AG04450 (cell line): ENCODE results near the gene TMEFF1. TPM values are rescaled to one million over a fixed set of nuclear protein-coding genes. Genes with fewer than 3 reads are reported as not detected.

ENCODE experiments used
- CTCF ChIA-PET: fragments of 300-600, 350-600 bp; formaldehyde crosslinking; extraction: SDS; loops from one replicate; lab custom pipeline; 2022; ENCODE audit warnings: antibody characterized with exemption, inconsistent platforms; lab: Charles Lee
- POLR2A ChIA-PET: fragments of 350-600 bp; formaldehyde crosslinking; extraction: SDS; loops from one replicate; lab custom pipeline; 2021; ENCODE audit warnings: antibody characterized with exemption, inconsistent platforms; lab: Yijun Ruan, JAX
- DNase-seq: peaks from one replicate; pipeline ENCODE4 v3.0.0-alpha.2; 2011; ENCODE audit warnings: low read depth, low spot score
- H3K27ac ChIP-seq: one replicate; pipeline ENCODE4 v1.5.1; 2012; ENCODE audit warnings: low read depth, low read length, control low read depth
- H3K27me3 ChIP-seq: one replicate; pipeline ENCODE4 v1.6.0; 2012; ENCODE audit warnings: low read length; ENCODE audit not compliant: control insufficient read depth, insufficient read depth
- H3K4me3 ChIP-seq: 2 replicates; pipeline ENCODE4 v1.5.1; 2011; ENCODE audit warnings: mild to moderate bottlenecking, low read depth, low read length, control low read depth
- H3K9me3 ChIP-seq: 2 replicates; pipeline ENCODE4 v1.5.1; 2012; ENCODE audit warnings: low read length; ENCODE audit not compliant: control insufficient read depth, insufficient read depth
- polyA plus RNA-seq: library from polyadenylated mRNA; depleted of rRNA; stranded (reverse); fragments of >200 nt; gene quantifications from 2 replicates; pipeline ENCODE4 v1.2.3, GENCODE V29; 2011
- TF ChIP-seq, protein P1 (sequence below): IDR thresholded peaks from 2 replicates; pipeline ENCODE4 v1.5.1; 2011; ENCODE audit warnings: low read depth, low read length, control low read depth, inconsistent platforms

The TMEFF1 gene
- polyA plus RNA-seq, 1 experiment: 0.45 TPM

GRCh38 chr9:100575765-100576386 lies 102.9 kb downstream of the TMEFF1 start:
- no peak overlapping the region for H3K27ac ChIP-seq
- CTCF ChIA-PET: interaction anchor here (4.1 kb wide), 1 partner anchor 25 kb away, joined by 22 read pairs; no protein-coding TSS in a partner anchor
- no peak for DNase-seq

GRCh38 chr9:100577776-100578448 lies 105.0 kb downstream of the TMEFF1 start, which contains the start of gene CAVIN4:
TSS of gene CAVIN4 (plus strand) at chr9:100578079. CDS start at chr9:100578144, 65 bp downstream.
- Histone ChIP-seq H3K9me3 (no peaks in the 10 kb centered on the region), H3K4me3 (no peak within 1 kb of the TSS), H3K27ac (no peak within 1 kb of the TSS), H3K27me3 (no peaks in the 10 kb centered on the region)
- ChIA-PET POLR2A (no interaction called here), CTCF (interaction anchor here (0.6 to 4.1 kb wide), 3 partner anchors 18 to 265 kb away, joined by 4 to 22 read pairs (median 6); no protein-coding TSS in a partner anchor)
- TF ChIP-seq, protein P1, sequence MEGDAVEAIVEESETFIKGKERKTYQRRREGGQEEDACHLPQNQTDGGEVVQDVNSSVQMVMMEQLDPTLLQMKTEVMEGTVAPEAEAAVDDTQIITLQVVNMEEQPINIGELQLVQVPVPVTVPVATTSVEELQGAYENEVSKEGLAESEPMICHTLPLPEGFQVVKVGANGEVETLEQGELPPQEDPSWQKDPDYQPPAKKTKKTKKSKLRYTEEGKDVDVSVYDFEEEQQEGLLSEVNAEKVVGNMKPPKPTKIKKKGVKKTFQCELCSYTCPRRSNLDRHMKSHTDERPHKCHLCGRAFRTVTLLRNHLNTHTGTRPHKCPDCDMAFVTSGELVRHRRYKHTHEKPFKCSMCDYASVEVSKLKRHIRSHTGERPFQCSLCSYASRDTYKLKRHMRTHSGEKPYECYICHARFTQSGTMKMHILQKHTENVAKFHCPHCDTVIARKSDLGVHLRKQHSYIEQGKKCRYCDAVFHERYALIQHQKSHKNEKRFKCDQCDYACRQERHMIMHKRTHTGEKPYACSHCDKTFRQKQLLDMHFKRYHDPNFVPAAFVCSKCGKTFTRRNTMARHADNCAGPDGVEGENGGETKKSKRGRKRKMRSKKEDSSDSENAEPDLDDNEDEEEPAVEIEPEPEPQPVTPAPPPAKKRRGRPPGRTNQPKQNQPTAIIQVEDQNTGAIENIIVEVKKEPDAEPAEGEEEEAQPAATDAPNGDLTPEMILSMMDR: no peak
- no peak for DNase-seq

More at GRCh38 chr9:100575765-100576386, 102.9 kb downstream of the TMEFF1 start:
- Histone ChIP-seq H3K9me3 (no peaks in the 10 kb centered on the region), H3K27me3 (no peaks in the 10 kb centered on the region), H3K4me3 (no peak overlapping the region)
- POLR2A ChIA-PET: no interaction called here
- TF ChIP-seq, protein P1: no peak

GRCh38 chr9:100578610-100579009 lies 105.7 kb downstream of the TMEFF1 start:
- DNase-seq: no peak
- Histone ChIP-seq H3K27ac (no peak overlapping the region), H3K27me3 (no peaks in the 10 kb centered on the region), H3K9me3 (no peaks in the 10 kb centered on the region), H3K4me3 (no peak overlapping the region)
- ChIA-PET CTCF (interaction anchor here (0.6 to 4.1 kb wide), 2 partner anchors 23 to 266 kb away, joined by 6 to 22 read pairs; no protein-coding TSS in a partner anchor), POLR2A (no interaction called here)
- TF ChIP-seq, protein P1: no peak

DNA sequence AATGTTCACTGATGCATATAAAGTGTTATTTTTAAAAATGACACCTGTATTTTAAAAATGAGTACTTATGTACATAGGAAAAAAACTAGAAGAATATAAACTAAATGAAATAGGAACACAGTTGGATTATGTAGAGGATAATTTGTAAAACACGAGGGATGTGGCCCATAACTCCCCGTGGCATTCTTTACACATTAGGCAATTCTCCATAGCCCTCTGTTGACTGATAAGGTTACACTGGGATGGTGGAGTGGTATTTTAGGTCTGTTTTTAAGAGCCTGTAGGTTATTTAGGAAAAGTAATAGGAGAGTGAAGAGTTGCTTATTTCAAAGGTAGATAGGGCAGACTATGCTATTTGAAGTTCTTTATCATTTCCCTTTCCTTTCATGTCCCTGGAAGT lies 106.7 kb downstream of the TMEFF1 start:
- no peak for DNase-seq

More for the DNA sequence above, 106.7 kb downstream of the TMEFF1 start:
- POLR2A ChIA-PET: no interaction called here
- Histone ChIP-seq H3K27ac (no peak overlapping the region), H3K9me3 (no peaks in the 10 kb centered on the region), H3K27me3 (no peaks in the 10 kb centered on the region), H3K4me3 (no peak overlapping the region)
- CTCF ChIA-PET: interaction anchor here (4.1 kb wide), 1 partner anchor 22 kb away, joined by 22 read pairs; no protein-coding TSS in a partner anchor
- TF ChIP-seq, protein P1: no peak
